Uterus (tissue), 2 donors: Measurements from ENCODE around the gene EMC1.

Experiments
- CTCF ChIP-seq, 4 experiments: fragments of 200-600 bp in 2 of 4; fragments of 450-650 bp in 2 of 4; sonication (generic) in 2 of 4; IDR thresholded peaks; one replicate each; pipeline ENCODE4 v1.5.1; 2016 to 2019; ENCODE audit warnings: antibody characterized with exemption in 4 of 4, mild to moderate bottlenecking in 2 of 4, moderate library complexity in 1 of 4
- POLR2A ChIP-seq, 2 donors: fragments of 450-650 bp; IDR thresholded peaks; one replicate each; pipeline ENCODE4 v1.6.1; 2016; ENCODE audit warnings: antibody characterized with exemption in 2 of 2, mild to moderate bottlenecking in 1 of 2, moderate library complexity in 1 of 2

GRCh38 chr1:19273106-19273843 lies 22.0 kb upstream of the EMC1 start:
- TF ChIP-seq CTCF (IDR thresholded peaks at IDR 0.05) (no peak), POLR2A (IDR thresholded peaks at IDR 0.05) (no peak)
